Thoracic aorta (tissue), 2 donors: Measurements from ENCODE around the gene CCL4L2. TPM values are rescaled to one million over a fixed set of nuclear protein-coding genes. Genes with fewer than 3 reads are reported as not detected.
"Not testable (repeated sequence)": the region's sequence is repeated elsewhere in the genome, so short reads cannot be mapped to it uniquely, and the experiment has no call there.

Experiments used
- ATAC-seq: fragments of 150-250 bp; one replicate; pipeline ENCODE4 v1.8.0; 2017; ENCODE audit warnings: low read depth; ENCODE audit not compliant: insufficient number of reproducible peaks, low FRiP score
- DNase-seq: peaks from one replicate; pipeline ENCODE4 v3.0.0-alpha.2; 2020; ENCODE audit warnings: low spot score
- H3K27ac ChIP-seq, 2 donors: fragments of 200-600 bp; sonication (generic); 1 replicate in 1 of 2; 2 replicates in 1 of 2; pipeline ENCODE4 v1.5.1; 2016; ENCODE audit warnings: mild to moderate bottlenecking in 2 of 2, moderate library complexity in 2 of 2
- H3K27me3 ChIP-seq: fragments of 200-600 bp; sonication (generic); replicated peaks from 2 replicates; pipeline ENCODE4 v1.6.0; 2016; ENCODE audit warnings: mild to moderate bottlenecking; ENCODE audit not compliant: insufficient read depth
- H3K36me3 ChIP-seq: fragments of 200-600 bp; sonication (generic); one replicate; pipeline ENCODE4 v1.5.1; 2016
- H3K4me1 ChIP-seq, 2 donors: fragments of 200-600 bp; sonication (generic); 1 replicate in 1 of 2; 2 replicates in 1 of 2; pipeline versions ENCODE4 v1.5.1 to v1.6.0; 2016; ENCODE audit warnings: low read depth in 2 of 2, mild to moderate bottlenecking in 1 of 2; ENCODE audit not compliant: control insufficient read depth in 1 of 2
- H3K4me3 ChIP-seq: fragments of 200-600 bp; sonication (generic); 2 replicates; pipeline ENCODE4 v1.5.1; 2016; ENCODE audit warnings: mild to moderate bottlenecking
- H3K9me3 ChIP-seq: fragments of 200-600 bp; sonication (generic); 2 replicates; pipeline ENCODE4 v1.5.1; 2016
- total RNA-seq, 2 donors: library from RNA; depleted of rRNA; stranded (reverse); fragments of >200 nt; gene quantifications; one replicate each; pipeline versions ENCODE4 v1.1.0 to v1.2.3, GENCODE V29; 2016
- TF ChIP-seq, protein P1 (sequence below): fragments of 200-600 bp; sonication (generic); IDR thresholded peaks from one replicate; pipeline ENCODE4 v1.5.1; 2019; ENCODE audit warnings: antibody characterized with exemption

The CCL4L2 gene
- total RNA-seq, 2 donors from 2014 or later, result 0.41 TPM; not detected in 1

DNA sequence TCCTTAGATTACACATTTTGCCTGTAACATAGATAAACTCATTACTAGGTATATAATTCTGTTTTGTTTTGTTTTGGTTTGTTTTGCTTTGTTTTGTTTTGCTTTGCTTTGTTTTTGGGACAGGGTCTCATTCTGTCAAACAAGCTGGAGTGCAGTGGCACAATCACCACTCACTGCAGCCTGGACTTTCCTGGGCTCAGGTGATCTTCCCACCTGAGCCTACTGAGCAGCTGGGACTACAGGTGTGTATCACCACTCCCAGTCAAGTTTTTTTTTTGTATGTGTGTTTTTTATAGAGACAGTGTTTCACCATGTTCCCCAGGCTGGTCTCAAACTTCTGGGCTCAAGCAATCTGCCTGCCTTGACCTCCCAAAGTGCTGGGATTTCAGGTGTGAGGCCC is 1.3 kb upstream of the CCL4L2 start:
- H3K27me3 ChIP-seq, result no peaks in the 10 kb centered on the region
- no peaks in the 10 kb centered on the region for H3K36me3 ChIP-seq
- no peaks in the 10 kb centered on the region for H3K9me3 ChIP-seq
- H3K4me3 ChIP-seq, result no peak overlapping the region
- no peak overlapping the region for H3K27ac ChIP-seq
- no peaks in the 10 kb centered on the region for H3K4me1 ChIP-seq
- ATAC-seq (no peak), DNase-seq (no peak)
- TF ChIP-seq, protein P1, sequence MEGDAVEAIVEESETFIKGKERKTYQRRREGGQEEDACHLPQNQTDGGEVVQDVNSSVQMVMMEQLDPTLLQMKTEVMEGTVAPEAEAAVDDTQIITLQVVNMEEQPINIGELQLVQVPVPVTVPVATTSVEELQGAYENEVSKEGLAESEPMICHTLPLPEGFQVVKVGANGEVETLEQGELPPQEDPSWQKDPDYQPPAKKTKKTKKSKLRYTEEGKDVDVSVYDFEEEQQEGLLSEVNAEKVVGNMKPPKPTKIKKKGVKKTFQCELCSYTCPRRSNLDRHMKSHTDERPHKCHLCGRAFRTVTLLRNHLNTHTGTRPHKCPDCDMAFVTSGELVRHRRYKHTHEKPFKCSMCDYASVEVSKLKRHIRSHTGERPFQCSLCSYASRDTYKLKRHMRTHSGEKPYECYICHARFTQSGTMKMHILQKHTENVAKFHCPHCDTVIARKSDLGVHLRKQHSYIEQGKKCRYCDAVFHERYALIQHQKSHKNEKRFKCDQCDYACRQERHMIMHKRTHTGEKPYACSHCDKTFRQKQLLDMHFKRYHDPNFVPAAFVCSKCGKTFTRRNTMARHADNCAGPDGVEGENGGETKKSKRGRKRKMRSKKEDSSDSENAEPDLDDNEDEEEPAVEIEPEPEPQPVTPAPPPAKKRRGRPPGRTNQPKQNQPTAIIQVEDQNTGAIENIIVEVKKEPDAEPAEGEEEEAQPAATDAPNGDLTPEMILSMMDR, result no peak

DNA sequence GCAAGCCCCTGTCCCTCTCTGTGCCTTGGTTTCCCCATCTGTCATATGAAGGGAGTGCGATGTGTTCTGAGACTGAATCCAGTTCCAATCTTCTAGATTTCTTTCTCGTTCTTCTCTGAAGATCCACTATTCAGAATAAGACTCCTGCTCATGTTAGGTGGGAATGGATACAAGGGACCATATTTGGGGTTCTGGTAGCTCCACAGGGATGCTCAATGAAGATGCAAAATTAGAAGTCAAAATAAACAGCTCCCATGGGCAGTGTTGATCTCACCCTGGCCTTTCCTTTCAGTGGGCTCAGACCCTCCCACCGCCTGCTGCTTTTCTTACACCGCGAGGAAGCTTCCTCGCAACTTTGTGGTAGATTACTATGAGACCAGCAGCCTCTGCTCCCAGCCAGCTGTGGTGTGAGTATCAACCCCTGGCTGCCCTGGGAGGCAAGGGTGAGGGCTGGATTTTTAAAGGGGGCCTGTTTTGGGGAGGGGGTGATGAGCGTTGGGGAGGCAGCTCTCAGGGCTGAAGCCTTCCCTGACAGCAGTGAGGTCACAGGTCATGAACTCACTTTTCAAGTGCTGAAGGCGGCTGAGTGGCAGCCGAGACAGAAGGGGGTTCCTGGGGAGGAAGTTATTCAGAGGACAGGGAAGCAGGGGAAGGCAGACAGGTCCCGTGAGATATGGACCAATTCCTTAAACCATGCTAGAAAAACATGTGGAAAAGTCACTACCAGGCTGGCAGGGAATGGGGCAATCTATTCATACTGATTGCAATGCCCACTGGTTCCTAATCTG is 815 bp downstream of the CCL4L2 start:
- H3K36me3 ChIP-seq, H3K4me3 ChIP-seq, H3K4me1 ChIP-seq, H3K27ac ChIP-seq, DNase-seq, H3K9me3 ChIP-seq, ATAC-seq, H3K27me3 ChIP-seq: not testable (repeated sequence)

DNA sequence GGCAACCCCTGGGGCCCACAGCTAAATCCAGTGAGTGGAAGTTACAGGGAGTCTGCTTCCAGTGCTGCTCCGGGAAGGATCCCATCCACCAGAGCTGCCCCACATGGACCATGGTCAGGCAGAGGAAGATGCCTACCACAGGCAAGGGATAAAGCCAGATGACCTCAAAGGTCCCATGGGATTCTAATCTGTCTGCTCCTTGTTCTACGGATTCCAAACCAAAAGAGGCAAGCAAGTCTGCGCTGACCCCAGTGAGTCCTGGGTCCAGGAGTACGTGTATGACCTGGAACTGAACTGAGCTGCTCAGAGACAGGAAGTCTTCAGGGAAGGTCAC is 1.4 kb downstream of the CCL4L2 start:
- Histone ChIP-seq H3K27ac (no peak overlapping the region), H3K27me3 (no peaks in the 10 kb centered on the region), H3K36me3 (no peaks in the 10 kb centered on the region), H3K4me1 (no peaks in the 10 kb centered on the region), H3K9me3 (no peaks in the 10 kb centered on the region), H3K4me3 (no peak overlapping the region)
- no peak for DNase-seq
- TF ChIP-seq, protein P1, result no peak
- ATAC-seq, result no peak

DNA sequence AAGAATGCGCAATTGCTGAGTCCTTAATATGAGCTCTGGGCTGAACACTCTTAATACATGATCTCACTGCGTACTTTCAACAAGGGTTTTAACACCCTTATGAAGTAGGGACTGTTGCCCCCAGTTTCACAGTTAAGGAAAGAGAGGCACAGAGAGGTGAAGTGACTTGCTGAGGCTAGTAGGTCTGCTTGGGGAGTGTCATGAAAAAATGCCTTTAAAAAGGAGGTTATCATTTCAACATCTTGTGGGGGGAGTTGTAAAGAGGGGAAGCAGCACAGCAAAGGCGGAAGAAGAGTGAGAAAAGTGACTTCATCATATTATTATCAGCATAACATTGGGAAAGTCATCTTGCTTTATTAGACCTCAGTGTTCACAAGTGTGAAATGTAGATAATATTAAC is 2.1 kb downstream of the CCL4L2 start:
- TF ChIP-seq, protein P1, result no peak
- Histone ChIP-seq H3K27ac (no peak overlapping the region), H3K4me3 (no peak overlapping the region), H3K27me3 (no peaks in the 10 kb centered on the region), H3K9me3 (no peaks in the 10 kb centered on the region), H3K4me1 (no peaks in the 10 kb centered on the region), H3K36me3 (no peaks in the 10 kb centered on the region)
- ATAC-seq (no peak), DNase-seq (no peak)

DNA sequence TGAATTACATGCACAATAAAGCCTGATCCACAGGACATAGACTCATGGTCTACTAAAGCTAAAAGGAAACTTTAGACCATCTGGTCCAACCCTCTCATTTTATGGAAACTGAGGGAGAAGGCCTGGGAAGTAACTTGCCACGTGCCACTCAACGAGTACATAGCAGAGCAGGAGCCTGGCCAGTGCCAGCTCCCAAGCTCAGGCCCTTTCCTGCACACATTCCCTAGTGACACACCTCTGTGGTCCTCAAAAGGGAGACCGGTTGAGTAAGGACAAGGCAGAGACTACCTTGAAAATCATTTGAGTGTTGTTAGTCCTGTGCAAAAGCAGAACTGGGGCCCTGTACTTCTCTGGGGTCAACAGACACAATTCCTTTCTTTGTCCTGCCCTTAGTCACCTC is 2.8 kb downstream of the CCL4L2 start:
- H3K27ac ChIP-seq, result no peak overlapping the region
- ATAC-seq, result no peak
- no peaks in the 10 kb centered on the region for H3K36me3 ChIP-seq
- DNase-seq, result no peak
- H3K9me3 ChIP-seq, result no peaks in the 10 kb centered on the region
- H3K4me1 ChIP-seq, result no peaks in the 10 kb centered on the region
- TF ChIP-seq, protein P1, result no peak
- H3K27me3 ChIP-seq, result no peaks in the 10 kb centered on the region
- H3K4me3 ChIP-seq, result no peak overlapping the region

DNA sequence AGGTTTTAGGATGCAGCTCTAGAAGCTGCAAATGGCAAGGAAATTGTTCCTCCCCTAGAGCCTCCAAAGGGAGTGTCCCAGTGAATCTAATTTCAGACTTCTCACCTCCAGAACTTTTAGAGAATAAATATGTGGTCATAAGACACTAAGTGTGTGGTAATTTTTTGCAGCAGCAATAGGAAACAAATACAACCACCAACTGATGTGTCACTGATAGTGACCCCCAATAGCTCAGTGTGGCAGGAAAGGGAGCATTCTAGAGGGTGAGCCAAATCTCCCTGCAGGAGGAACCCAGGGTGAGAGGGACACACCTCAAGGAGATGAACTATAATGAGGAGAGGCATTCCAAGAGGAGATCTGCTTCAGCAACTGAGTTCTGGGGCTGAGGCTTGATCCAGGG is 4.1 kb downstream of the CCL4L2 start:
- H3K4me3 ChIP-seq, result no peak overlapping the region
- no peaks in the 10 kb centered on the region for H3K9me3 ChIP-seq
- no peaks in the 10 kb centered on the region for H3K4me1 ChIP-seq
- no peaks in the 10 kb centered on the region for H3K36me3 ChIP-seq
- ATAC-seq (no peak), DNase-seq (no peak)
- H3K27me3 ChIP-seq, result no peaks in the 10 kb centered on the region
- H3K27ac ChIP-seq, result no peak overlapping the region
- TF ChIP-seq, protein P1, result no peak

DNA sequence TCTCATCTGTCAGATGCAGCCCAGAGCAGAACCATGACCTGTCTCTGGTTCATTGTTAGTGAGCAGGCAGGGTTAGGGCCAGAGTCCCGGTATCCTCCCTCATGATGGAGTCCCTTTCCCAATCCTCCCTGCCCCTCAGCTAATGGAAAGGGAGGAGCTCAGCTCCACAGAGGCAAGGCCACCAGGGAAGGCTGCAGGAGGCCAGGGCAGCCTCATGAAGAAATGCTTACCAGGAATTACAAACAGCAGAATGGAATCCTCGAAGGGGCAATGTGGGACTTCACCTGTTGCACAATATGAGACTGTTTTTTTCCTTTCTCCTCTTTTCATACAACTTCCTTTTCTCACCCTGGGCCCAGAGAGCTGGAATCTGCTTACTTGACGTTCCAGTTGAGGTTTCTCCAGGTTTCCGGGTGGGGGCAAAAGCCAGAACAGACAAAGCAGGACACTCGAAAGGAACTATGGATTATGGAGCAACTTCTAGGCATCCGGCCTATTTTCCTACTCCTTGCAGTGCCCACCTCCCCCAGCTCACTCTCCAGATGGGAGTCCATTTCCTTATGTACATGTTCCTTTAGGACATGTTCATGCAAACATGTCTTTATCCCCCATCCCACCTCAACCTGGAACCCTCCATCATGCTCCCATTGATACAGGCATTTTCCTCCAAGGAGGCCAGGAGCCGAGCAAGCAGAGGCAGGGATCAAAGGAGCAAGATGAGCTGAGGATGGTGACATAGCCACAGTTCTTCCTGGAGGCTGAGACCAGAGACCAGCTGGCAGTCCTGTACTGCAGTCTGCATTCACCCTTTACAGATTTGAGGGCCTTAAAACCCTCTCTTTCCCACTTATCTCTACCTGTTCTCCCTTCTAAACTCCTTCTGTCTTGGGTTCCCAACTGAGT is 4.8 kb downstream of the CCL4L2 start:
- H3K36me3 ChIP-seq, H3K4me1 ChIP-seq, ATAC-seq: not testable (repeated sequence)

DNA sequence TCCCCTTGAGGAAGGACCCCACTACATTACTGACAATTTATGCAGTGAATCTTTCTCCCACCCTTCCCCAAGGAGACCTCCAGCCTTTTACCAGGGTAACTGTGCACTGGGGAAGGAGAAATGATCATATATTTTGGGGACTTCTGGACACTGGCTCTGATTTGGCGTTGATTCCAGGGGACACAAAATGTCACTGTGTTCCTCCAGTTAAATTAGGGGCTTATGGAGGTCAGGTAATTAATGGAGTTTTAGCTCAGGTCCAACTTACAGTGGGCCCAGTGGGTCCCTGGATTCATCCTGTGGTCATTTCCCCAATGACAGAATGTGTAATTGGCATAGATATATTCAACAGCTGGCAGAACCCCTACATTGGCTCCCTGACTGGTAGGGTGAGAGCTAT is 8.7 kb downstream of the CCL4L2 start:
- not testable (repeated sequence) for ATAC-seq, H3K9me3 ChIP-seq, H3K4me3 ChIP-seq, H3K27ac ChIP-seq, DNase-seq, H3K27me3 ChIP-seq, H3K36me3 ChIP-seq, H3K4me1 ChIP-seq

More for the DNA sequence above, 4.8 kb downstream of the CCL4L2 start:
- H3K27me3 ChIP-seq, DNase-seq, H3K27ac ChIP-seq, H3K9me3 ChIP-seq, H3K4me3 ChIP-seq: not testable (repeated sequence)
